NCI-H1105 treated with DMSO at 0.1 percent for 48 hours (cell line): ENCODE results near the gene SLC27A2.
A peak's percentile ranks its signal among the peaks of the same experiment; 100 is the strongest.
"Not testable (repeated sequence)": the region's sequence is repeated elsewhere in the genome, so short reads cannot be mapped to it uniquely, and the experiment has no call there.

Source experiments
- DNase-seq: peaks from one replicate; lab custom pipeline; 2025; lab: John Stamatoyannopoulos, UW

The SLC27A2 gene

GRCh38 chr15:50163719-50164410 is 18.1 kb upstream of the SLC27A2 start:
- DNase-seq = no peak

GRCh38 chr15:50164458-50164857 is 17.5 kb upstream of the SLC27A2 start:
- DNase-seq = no peak

GRCh38 chr15:50166216-50166615 is 15.8 kb upstream of the SLC27A2 start:
- DNase-seq = no peak

- no peak for DNase-seq
Observed at GRCh38 chr15:50167110-50167509, 14.9 kb upstream of the SLC27A2 start.

GRCh38 chr15:50168379-50168778 is 13.6 kb upstream of the SLC27A2 start:
- DNase-seq = no peak

- DNase-seq = no peak
Observed at GRCh38 chr15:50168783-50169411, 13.1 kb upstream of the SLC27A2 start.

DNA sequence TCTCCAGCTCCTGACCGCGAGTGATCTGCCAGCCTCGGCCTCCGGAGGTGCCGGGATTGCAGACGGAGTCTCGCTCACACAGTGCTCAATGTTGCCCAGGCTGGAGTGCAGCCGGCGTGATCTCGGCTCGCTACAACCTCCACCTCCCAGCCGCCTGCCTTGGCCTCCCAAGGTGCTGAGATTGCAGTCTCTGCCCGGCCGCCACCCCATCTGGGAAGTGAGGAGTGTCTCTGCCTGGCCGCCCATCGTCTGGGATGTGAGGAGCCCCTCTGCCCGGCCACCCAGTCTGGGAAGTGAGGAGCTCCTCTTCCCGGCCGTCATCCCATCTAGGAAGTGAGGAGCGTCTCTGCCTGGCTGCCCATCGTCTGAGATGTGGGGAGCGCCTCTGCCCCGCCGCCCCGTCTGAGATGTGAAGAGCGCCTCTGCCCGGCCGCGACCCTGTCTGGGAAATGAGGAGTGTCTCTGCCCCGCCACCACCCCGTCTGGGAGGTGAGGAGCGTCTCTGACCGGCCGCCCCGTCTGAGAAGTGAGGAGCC is 9.6 kb upstream of the SLC27A2 start:
- DNase-seq = not testable (repeated sequence)

DNA sequence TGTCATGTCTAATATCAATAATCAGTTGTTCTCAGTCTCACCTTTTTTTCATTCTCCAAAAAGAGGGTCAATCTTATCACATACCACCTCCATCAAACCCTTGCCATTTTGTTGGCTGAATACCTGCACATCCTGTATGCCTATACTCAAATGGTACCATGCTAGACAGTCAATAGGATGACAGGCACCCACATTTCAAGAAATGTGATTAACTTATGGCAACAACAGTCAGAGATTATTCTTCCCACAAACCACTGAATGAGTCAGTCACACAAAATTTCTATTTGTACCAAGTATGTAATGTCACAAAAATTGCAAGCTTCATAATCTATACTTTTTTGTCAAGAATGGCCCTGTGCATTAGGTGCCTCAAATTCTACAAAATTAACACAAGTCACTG is 5.1 kb upstream of the SLC27A2 start:
- DNase-seq = no peak

- DNase-seq = no peak
Observed at GRCh38 chr15:50180091-50180490, 1.9 kb upstream of the SLC27A2 start.

GRCh38 chr15:50180582-50180981 is 1.4 kb upstream of the SLC27A2 start:
- no peak for DNase-seq

- peak; percentile 48 for DNase-seq
Observed at GRCh38 chr15:50181201-50181968, 611 bp upstream of the SLC27A2 start.

- peak; percentile 24 for DNase-seq
Observed at GRCh38 chr15:50182219-50183013, 420 bp downstream of the SLC27A2 start.

DNA sequence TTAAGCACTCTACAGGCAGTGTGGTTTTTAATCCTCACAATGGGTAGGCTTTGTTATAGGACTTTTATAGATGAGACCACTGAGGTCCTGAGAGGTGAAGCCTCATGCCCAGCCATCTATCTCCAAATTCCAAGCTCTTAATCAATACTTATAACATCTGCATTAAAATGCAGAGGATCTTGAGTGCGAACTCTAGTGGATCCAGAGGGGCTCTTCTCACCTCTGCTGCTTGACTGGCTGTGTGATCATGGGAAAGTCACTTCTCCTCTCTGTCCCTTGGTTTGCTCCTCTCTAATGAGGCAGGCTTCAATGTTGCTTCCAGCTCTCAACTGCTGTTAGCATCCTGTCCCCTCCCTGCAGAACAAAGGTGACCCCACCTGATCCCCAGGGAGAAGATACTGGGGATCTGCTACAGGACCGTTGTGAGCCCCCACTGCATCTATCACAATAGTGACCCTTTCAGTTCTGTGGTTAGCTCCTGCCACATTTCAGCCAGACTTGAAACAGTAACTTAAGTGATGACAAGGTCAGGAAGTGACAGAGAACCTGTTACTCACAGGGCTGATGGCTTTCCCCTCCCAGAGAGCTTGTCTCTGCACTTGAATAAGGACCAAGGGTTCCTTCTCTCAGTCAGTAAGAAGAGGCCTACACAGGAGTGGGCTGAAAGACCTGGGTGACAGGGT is 1.3 kb downstream of the SLC27A2 start:
- DNase-seq = no peak

DNA sequence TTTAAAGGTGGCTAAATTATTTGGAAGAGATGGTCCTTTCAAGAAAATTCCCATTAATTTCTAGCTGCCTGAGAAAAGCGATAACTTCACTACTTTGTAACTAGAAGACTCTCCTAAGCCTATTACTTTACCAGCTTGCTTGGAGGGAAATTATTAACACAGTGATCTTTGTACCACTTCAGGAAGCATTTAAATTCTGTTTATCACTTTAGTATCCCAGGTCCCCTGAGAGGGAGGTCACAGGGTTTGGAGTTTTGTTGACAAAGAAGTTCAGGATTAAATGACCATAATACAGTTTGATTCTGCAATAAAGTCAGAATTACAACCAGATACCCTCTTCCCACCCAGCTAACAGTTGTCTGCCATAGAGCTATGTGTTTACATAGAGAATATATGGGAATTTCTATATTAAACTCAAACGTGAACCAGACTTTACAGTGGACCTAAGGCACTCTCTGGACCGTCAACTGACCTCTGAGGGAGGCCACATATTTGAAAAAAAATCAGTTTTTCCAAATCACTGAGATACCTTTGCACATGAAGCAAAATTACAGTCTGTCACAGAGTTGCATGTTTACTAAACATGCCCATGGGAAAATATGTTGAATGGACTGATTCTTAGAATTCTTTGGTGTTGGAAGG is 3.0 kb downstream of the SLC27A2 start:
- DNase-seq = no peak

DNA sequence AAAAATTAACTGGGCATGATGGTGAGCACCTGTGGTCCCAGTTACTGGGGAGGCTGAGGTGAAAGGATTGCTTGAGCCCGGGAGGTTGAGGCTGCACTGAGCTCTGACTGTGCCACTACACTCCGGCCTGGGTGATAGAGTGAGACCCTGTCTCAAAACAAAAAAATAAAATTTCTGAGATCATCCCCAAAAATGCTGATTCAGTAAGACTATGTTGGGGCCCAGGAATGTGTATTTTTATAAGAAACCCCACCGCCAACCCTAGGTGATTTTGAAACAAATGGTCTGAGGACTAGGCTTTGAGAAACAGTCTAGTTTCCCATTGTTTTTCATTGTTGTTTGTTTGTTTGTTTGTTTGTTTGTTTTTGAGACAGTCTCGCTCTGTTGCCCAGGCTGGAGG is 4.1 kb downstream of the SLC27A2 start:
- DNase-seq = no peak

DNA sequence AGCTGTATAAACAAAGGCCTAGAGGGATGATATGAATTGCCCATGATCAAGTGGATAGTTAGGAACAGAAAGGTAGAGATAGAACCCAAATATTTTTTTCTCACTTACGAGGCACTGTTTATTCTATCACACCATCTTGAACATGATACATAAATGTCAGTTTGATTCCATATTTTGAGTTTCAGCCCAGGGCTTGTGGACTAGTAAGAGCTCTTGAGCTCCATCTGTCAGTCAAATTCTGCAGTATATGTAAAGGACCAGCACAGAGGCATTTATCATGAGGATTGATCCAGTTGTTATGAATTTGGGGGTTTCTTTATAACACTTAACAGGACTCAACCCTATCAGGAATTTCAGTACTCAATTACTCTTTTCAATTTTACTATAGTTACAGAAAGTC is 4.8 kb downstream of the SLC27A2 start:
- DNase-seq = no peak

DNA sequence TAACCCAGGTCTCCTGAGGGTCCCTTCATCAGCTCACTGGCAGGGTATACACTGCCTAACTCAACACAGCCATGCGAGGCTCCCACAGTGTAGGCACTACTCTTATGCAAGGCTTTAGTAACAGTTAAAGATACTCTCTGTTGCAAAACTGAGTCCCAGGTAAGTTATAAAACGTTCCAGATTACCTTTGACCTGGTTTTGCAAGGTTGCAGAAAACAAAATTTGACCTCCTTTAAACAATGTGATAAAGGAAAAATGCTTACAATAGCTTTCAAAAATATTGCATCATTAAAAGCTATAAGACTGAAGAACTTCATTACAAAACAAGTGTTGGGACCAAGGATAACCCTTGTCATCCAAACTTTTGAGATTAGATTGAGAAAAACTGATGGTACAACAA is 5.5 kb downstream of the SLC27A2 start:
- no peak for DNase-seq

DNA sequence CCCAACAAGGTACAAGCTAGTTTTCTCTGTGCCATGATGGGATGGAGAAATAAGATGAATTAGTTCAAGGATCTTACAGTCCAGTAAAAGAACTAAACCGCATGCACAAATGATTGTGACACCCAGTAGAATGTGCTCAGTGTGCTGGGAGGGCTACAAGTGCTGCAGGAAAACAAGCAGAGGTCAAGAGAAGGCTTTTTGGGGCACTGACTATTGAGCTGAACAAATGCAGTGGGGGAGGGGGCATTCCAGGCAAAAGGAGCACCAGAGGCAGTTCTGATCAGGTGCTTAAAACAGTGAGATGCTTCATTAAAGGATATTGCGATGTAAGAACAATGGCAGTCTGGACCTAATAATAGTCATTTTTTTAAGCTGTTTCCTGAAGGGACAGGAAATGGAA is 6.0 kb downstream of the SLC27A2 start:
- no peak for DNase-seq

DNA sequence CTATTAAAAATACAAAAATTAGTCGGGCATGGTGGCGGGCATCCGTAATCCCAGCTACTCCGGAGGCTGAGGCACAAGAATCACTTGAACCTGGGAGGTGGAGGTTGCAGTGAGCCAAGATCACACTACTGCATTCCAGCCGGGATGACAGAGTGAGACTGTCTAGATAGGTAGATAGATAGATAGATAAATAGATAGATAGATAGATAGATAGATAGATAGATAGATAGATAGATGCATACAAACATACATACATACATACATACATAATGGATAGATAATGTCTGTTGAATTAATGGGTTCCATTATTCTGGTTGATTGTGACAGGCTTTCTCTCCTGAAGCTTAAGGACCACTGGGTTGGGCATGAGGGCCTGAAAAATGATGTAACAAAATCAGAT is 6.8 kb downstream of the SLC27A2 start:
- not testable (repeated sequence) for DNase-seq

GRCh38 chr15:50189633-50190032 is 7.6 kb downstream of the SLC27A2 start:
- DNase-seq = no peak

DNA sequence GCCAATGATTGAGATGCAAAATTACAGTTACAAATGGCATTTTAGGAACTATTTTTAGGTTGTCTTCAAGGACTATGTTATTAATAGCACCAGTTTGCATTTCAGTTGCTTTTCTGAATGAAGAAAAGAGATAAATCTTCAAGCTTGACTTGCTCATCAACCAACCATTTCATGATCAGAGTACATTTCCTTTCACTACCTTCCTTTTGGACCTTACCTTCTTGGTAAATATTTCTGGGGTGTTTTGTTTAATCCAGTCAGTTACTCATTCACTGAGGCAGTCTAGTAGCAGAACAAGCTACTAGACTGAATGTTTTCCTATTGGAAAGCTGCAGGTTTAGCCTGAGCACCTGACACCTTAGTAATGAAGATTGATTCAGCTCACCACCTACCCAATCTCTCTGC is 8.2 kb downstream of the SLC27A2 start:
- DNase-seq = no peak
